ENCODE measurements around the gene RCL1. TPM values are rescaled to one million over a fixed set of nuclear protein-coding genes. Genes with fewer than 3 reads are reported as not detected.

RCL1 gene
- polyA plus RNA-seq, 3 donors = 2.2 to 3.0 (median 3.0) TPM

GRCh38 chr9:4762886-4763541 is 29.7 kb upstream of the RCL1 start:
- peak overlapping the region; percentile 64 to 78 for H3K27ac ChIP-seq (ENCODE audit: low read depth in 1 of 2, low read length in 2 of 2)
- no peaks in the 10 kb centered on the region for H3K79me2 ChIP-seq (ENCODE audit: insufficient read depth, low read length)
- DNase-seq = peak; percentile 87 to 93 (median 90)
- H3K4me3 Mint-ChIP-seq = peak overlapping the region; percentile 73 to 88
- intact Hi-C loops (cut with micrococcal nuclease) = loop anchor here (2.0 to 5.0 kb wide), 2 partner anchors 30 to 34 kb away; partner anchors contain the start of gene RCL1 (in 1 of the 2)
- peaks cover 50 to 51% of the 10 kb centered on the region in 2 donors for H3K4me1 ChIP-seq (ENCODE audit: control insufficient read depth in 1 of 2, insufficient read depth in 2 of 2, low read length in 2 of 2)
- peaks cover 0 to 3% of the 10 kb centered on the region in 2 donors for H3K36me3 Mint-ChIP-seq
- peak overlapping the region; percentile 25 to 74 (median 41) for H3K4me3 ChIP-seq (replicated peaks in 1 of 3; ENCODE audit: low read depth in 2 of 3, low read length in 3 of 3)
- H3K9ac ChIP-seq (ENCODE audit: insufficient read depth, low read length, poor library complexity, severe bottlenecking) = peak overlapping the region; percentile 47
- H4K20me1 ChIP-seq (ENCODE audit: insufficient read depth, low read length) = peaks cover 12% of the 10 kb centered on the region
- H3K27me3 Mint-ChIP-seq (ENCODE audit: low read depth in 3 of 3) = peaks cover 15 to 24% (median 16%) of the 10 kb centered on the region in 3 donors
- H3K9me3 ChIP-seq (replicated peaks in 1 of 2; ENCODE audit: control insufficient read depth in 1 of 2, insufficient read depth in 1 of 2, low read length in 2 of 2) = no peaks in the 10 kb centered on the region
- H3K9me3 Mint-ChIP-seq = peaks cover 0 to 4% (median 0%) of the 10 kb centered on the region in 7 donors
- peak; percentile 33 for TF ChIP-seq CTCF (IDR thresholded peaks at IDR 0.05)
- peaks cover 0 to 5% of the 10 kb centered on the region in 2 donors for H3K27me3 ChIP-seq (ENCODE audit: control insufficient read depth in 2 of 2, insufficient read depth in 2 of 2, low read length in 2 of 2)
- H3K36me3 ChIP-seq (replicated peaks in 1 of 2; ENCODE audit: control insufficient read depth in 1 of 2, insufficient read depth in 2 of 2, low read length in 2 of 2) = no peaks in the 10 kb centered on the region
- H2AFZ ChIP-seq (ENCODE audit: insufficient read depth, low read depth, low read length, poor library complexity, severe bottlenecking) = peak overlapping the region; percentile 85
- WGBS (ENCODE audit: insufficient coverage) = 0% methylated on average over 3 of the region's 14 CpGs
- H3K4me2 ChIP-seq (replicated peaks; ENCODE audit: extremely low read depth, low read length, poor library complexity, severe bottlenecking) = peak overlapping the region; percentile 83
- H3K27ac Mint-ChIP-seq = peak overlapping the region; percentile 87 to 97 (median 96)
- peaks cover 51% of the 10 kb centered on the region for H3K4me1 Mint-ChIP-seq

- no peak for DNase-seq
- Histone ChIP-seq H4K20me1 (ENCODE audit: insufficient read depth, low read length) (peaks cover 12% of the 10 kb centered on the region), H3K9me3 (replicated peaks in 1 of 2; ENCODE audit: control insufficient read depth in 1 of 2, insufficient read depth in 1 of 2, low read length in 2 of 2) (no peaks in the 10 kb centered on the region), H3K27me3 (ENCODE audit: control insufficient read depth in 2 of 2, insufficient read depth in 2 of 2, low read length in 2 of 2) (peaks cover 0 to 4% of the 10 kb centered on the region in 2 donors), H2AFZ (ENCODE audit: insufficient read depth, low read depth, low read length, poor library complexity, severe bottlenecking) (no peak overlapping the region), H3K9ac (ENCODE audit: insufficient read depth, low read length, poor library complexity, severe bottlenecking) (no peak overlapping the region), H3K4me1 (ENCODE audit: control insufficient read depth in 1 of 2, insufficient read depth in 2 of 2, low read length in 2 of 2) (peaks cover 49 to 50% of the 10 kb centered on the region in 2 donors), H3K4me2 (replicated peaks; ENCODE audit: extremely low read depth, low read length, poor library complexity, severe bottlenecking) (no peak overlapping the region), H3K4me3 (replicated peaks in 1 of 3; ENCODE audit: low read depth in 2 of 3, low read length in 3 of 3) (no peak overlapping the region), H3K27ac (ENCODE audit: low read depth in 1 of 2, low read length in 2 of 2) (no peak overlapping the region), H3K36me3 (replicated peaks in 1 of 2; ENCODE audit: control insufficient read depth in 1 of 2, insufficient read depth in 2 of 2, low read length in 2 of 2) (no peaks in the 10 kb centered on the region), H3K79me2 (ENCODE audit: insufficient read depth, low read length) (no peaks in the 10 kb centered on the region)
- no CpG with 5 or more reads among the region's 3 CpGs for WGBS (ENCODE audit: insufficient coverage)
- Mint-ChIP-seq H3K27ac (peak overlapping the region in 3 of 7 donors; percentile 96 to 97 (median 96)), H3K36me3 (peaks cover 0 to 3% of the 10 kb centered on the region in 2 donors), H3K9me3 (peaks cover 0 to 4% (median 1%) of the 10 kb centered on the region in 7 donors), H3K27me3 (ENCODE audit: low read depth in 3 of 3) (peaks cover 9 to 18% (median 16%) of the 10 kb centered on the region in 3 donors), H3K4me1 (peaks cover 51% of the 10 kb centered on the region), H3K4me3 (peak overlapping the region in 1 of 2 donors; percentile 88)
- intact Hi-C loops (cut with micrococcal nuclease) = loop anchor here in 1 of 2 donors (5.0 kb wide), 1 partner anchor 33 kb away; no protein-coding TSS in a partner anchor
- TF ChIP-seq CTCF (IDR thresholded peaks at IDR 0.05) = no peak
These were observed 28.7 kb upstream of the RCL1 start for GRCh38 chr9:4764033-4764432.
